ENCODE data around the gene PLEKHA7. TPM values are rescaled to one million over a fixed set of nuclear protein-coding genes. Genes with fewer than 3 reads are reported as not detected.

PLEKHA7 gene
- polyA plus RNA-seq, 1 of the 3 experiments (the other 2 are of a cell fraction) = 0.12 TPM

- H3F3A ChIP-seq (replicated peaks; ENCODE audit: insufficient read depth) = no peaks in the 10 kb centered on the region
- CTCF ChIA-PET = interaction anchor here (2.3 to 6.5 kb wide), 2 partner anchors 14 to 104 kb away, joined by 9 to 36 read pairs; no protein-coding TSS in a partner anchor
- TF ChIP-seq TAF1 (IDR thresholded peaks at IDR 0.05; ENCODE audit: borderline replicate concordance, low read depth, low read length) (no peak), NFIC (IDR thresholded peaks at IDR 0.05; ENCODE audit: borderline replicate concordance) (no peak), EP300 (IDR thresholded peaks at IDR 0.05; ENCODE audit: borderline replicate concordance in 1 of 2, low read depth in 1 of 2, low read length in 1 of 2) (no peak), TCF12 (IDR thresholded peaks at IDR 0.05) (no peak), FOXJ3 (CRISPR knock-in tag; IDR thresholded peaks at IDR 0.05) (no peak), RXRA (IDR thresholded peaks at IDR 0.05; ENCODE audit: borderline replicate concordance, low read depth) (no peak), NRF1 (IDR thresholded peaks at IDR 0.05; ENCODE audit: low read depth, low read length) (no peak), USF2 (IDR thresholded peaks at IDR 0.05; ENCODE audit: borderline replicate concordance, low read depth, low read length) (no peak), TEAD4 (IDR thresholded peaks at IDR 0.05; ENCODE audit: borderline replicate concordance, insufficient read depth) (no peak), ELF1 (IDR thresholded peaks at IDR 0.05) (no peak), GATA2 (CRISPR knock-in tag; IDR thresholded peaks at IDR 0.05) (no peak), ZBTB33 (IDR thresholded peaks at IDR 0.05; ENCODE audit: borderline replicate concordance, low read depth) (no peak), YY1 (IDR thresholded peaks at IDR 0.05; ENCODE audit: low read depth) (no peak), MAX (IDR thresholded peaks at IDR 0.05; ENCODE audit: low read depth) (no peak), MEF2A (IDR thresholded peaks at IDR 0.05; ENCODE audit: borderline replicate concordance, low read depth) (no peak), RAD21 (IDR thresholded peaks at IDR 0.05; ENCODE audit: low read length) (no peak), FOXM1 (IDR thresholded peaks at IDR 0.05; ENCODE audit: low read depth) (no peak), POLR2AphosphoS5 (IDR thresholded peaks at IDR 0.05; ENCODE audit: low read depth, low read length) (no peak)
- TF ChIP-seq, protein P1, sequence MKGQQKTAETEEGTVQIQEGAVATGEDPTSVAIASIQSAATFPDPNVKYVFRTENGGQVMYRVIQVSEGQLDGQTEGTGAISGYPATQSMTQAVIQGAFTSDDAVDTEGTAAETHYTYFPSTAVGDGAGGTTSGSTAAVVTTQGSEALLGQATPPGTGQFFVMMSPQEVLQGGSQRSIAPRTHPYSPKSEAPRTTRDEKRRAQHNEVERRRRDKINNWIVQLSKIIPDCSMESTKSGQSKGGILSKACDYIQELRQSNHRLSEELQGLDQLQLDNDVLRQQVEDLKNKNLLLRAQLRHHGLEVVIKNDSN (IDR thresholded peaks at IDR 0.05; ENCODE audit: borderline replicate concordance, low read depth) = no peak
- TF ChIP-seq, protein P2, sequence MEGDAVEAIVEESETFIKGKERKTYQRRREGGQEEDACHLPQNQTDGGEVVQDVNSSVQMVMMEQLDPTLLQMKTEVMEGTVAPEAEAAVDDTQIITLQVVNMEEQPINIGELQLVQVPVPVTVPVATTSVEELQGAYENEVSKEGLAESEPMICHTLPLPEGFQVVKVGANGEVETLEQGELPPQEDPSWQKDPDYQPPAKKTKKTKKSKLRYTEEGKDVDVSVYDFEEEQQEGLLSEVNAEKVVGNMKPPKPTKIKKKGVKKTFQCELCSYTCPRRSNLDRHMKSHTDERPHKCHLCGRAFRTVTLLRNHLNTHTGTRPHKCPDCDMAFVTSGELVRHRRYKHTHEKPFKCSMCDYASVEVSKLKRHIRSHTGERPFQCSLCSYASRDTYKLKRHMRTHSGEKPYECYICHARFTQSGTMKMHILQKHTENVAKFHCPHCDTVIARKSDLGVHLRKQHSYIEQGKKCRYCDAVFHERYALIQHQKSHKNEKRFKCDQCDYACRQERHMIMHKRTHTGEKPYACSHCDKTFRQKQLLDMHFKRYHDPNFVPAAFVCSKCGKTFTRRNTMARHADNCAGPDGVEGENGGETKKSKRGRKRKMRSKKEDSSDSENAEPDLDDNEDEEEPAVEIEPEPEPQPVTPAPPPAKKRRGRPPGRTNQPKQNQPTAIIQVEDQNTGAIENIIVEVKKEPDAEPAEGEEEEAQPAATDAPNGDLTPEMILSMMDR (IDR thresholded peaks at IDR 0.05) = no peak
- peaks cover 0 to 4% of the 10 kb centered on the region in 2 experiments; a peak in 1 of 4 replicates for H3K4me1 ChIP-seq (ENCODE audit: control insufficient read depth in 1 of 2, insufficient read depth in 2 of 2, low read depth in 1 of 2, low read length in 1 of 2)
- H3K27ac ChIP-seq (ENCODE audit: low read depth in 2 of 2, low read length in 1 of 2) = no peak overlapping the region
- no peaks in the 10 kb centered on the region for H4K20me1 ChIP-seq (ENCODE audit: insufficient read depth)
- no peak overlapping the region for H3K4me2 ChIP-seq
- DNase-seq = no peak
- no peak overlapping the region for H3K9ac ChIP-seq
- WGBS (ENCODE audit: low lambda C conversion rate) = 78% methylated on average over 4 of the region's 4 CpGs
- POLR2A ChIA-PET = no interaction called here
- no peaks in the 10 kb centered on the region for H3K9me2 ChIP-seq
- H3K27me3 ChIP-seq (ENCODE audit: insufficient read depth) = no peaks in the 10 kb centered on the region
- no peaks in the 10 kb centered on the region for H3K36me3 ChIP-seq (replicated peaks in 1 of 2; ENCODE audit: control insufficient read depth in 1 of 2, insufficient read depth in 2 of 2, low read length in 1 of 2)
- no peaks in the 10 kb centered on the region for H3K9me3 ChIP-seq
- H3K79me2 ChIP-seq (ENCODE audit: insufficient read depth) = no peaks in the 10 kb centered on the region
- no peak overlapping the region for H3K4me3 ChIP-seq (ENCODE audit: low read depth in 2 of 2, low read length in 1 of 2)
- H2AFZ ChIP-seq (ENCODE audit: low read depth) = no peak overlapping the region
These were observed 54.6 kb downstream of the PLEKHA7 start for GRCh38 chr11:16959602-16960001.
